CD4-positive, alpha-beta T cell treated with Interleukin-4 for 4 hours (primary cell): ENCODE results near the gene ZEB2.

Experiments
- DNase-seq: peaks from one replicate; pipeline ENCODE4 v3.0.0-alpha.2; 2020

The ZEB2 gene

GRCh38 chr2:144414324-144414845, 105.5 kb downstream of the ZEB2 start:
- DNase-seq = peak; percentile 10

DNA sequence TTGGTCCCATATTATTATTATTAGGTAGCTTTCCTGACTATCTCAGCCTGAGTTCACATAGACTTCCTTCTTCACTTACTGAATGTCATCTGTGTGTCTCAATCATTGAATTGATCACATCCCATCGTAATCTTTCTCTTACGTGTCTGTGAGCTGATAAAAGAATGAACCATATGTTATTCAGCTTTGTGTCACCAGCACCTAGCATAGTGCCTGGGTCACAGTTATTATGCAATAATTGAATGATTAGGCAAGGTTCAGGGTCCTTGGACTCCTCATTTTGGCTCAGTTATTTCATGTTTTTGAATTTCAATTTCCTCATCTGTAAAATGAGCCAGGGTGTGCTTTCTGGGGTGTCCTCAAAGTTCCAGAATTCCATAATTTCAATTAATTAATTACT, 107.2 kb downstream of the ZEB2 start:
- no peak for DNase-seq

DNA sequence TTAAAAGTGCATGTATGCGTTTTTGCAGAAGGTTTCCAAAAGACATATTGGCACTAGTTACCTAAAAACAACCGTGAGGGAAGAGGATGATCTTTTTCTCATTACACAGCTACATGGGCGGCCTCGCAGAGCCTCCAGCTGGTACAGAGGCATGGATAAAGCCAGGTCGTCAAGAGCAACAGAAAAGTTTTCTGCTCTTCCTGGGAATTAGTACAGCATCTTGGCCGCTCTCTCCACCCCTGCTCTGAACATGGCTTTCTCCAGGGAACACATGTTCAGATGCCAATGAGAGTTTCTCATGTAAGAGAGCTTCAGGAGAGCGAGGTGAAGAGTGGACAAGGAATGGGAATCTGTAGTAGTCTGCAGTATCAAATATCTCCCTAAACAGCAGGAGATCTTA, 108.4 kb downstream of the ZEB2 start:
- no peak for DNase-seq

DNA sequence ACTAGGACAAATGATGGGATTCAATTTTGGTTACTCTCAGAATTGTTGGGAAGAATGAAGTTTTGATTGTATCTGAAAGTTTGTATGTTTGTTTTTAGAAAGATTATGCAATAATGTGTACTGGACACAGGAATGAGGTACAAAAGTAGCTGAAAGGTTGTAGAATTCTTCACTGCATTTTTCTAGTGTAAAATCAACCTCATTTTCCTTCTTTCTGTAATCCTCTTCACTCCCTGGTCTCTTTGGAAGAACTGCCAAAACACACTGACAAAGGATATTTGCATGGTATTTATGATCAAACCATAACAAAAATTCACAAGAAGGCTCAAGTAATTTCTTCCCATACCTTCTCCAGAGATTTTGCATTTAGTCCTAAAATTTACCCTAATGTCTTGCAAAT, 110.7 kb downstream of the ZEB2 start:
- no peak for DNase-seq

GRCh38 chr2:144407262-144407661, 112.7 kb downstream of the ZEB2 start:
- DNase-seq = no peak

GRCh38 chr2:144405982-144406788, 113.7 kb downstream of the ZEB2 start:
- DNase-seq = no peak

- no peak for DNase-seq
These were observed 114.6 kb downstream of the ZEB2 start for GRCh38 chr2:144405321-144405720.

DNA sequence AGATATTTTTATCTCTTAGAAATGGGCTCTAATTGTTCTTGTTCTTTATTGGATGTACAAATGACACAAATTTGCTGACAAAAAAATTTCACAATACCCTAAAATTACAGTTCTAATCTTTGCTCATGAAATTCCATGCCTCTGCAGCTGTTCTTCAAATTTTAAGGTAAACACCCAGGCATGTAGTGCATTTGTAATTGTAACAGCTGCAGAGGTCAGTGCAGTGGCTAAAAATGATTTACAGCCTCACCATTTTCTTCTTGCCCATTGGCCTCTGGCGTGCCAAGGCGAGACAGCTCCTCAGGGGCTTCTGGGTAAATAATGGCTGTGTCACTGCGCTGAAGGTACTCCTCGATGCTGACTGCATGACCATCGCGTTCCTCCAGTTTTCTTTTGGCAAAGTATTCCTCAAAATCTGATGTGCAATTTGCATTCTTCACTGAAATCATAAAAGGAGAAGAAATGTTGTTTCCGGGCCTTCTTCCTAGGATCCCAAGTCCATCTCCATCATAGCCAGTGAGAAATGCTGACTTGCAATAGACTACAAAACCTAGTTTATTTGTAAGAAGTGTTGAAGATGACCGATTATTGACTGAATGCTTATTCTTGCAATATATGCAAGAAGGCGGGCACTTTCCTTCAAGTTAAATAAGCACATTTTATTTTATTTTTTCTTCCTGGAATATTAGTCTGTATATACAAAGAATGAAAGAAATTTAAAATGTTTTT, 115.2 kb downstream of the ZEB2 start:
- no peak for DNase-seq

GRCh38 chr2:144403933-144404332, 116.0 kb downstream of the ZEB2 start:
- no peak for DNase-seq

DNA sequence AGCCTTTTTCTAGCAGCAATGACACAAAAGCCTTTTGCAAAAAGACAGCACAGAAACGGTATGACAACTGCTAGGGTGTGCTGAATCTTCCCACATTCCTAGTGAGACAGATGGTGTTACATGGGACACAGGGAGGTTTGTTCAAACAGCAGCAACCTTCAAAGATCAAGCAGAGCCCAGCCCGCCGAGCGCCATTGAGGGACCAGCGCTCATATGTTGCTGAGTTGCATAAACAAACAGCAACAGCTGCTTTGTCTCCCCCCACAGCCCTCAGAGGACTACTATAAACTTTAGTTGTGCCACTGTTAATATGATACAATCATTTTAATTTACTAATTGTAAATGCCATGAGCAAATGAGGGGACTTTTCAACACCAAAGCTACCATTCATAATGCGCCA, 117.7 kb downstream of the ZEB2 start:
- no peak for DNase-seq

- no peak for DNase-seq
These were observed 118.9 kb downstream of the ZEB2 start for GRCh38 chr2:144401036-144401435.

DNA sequence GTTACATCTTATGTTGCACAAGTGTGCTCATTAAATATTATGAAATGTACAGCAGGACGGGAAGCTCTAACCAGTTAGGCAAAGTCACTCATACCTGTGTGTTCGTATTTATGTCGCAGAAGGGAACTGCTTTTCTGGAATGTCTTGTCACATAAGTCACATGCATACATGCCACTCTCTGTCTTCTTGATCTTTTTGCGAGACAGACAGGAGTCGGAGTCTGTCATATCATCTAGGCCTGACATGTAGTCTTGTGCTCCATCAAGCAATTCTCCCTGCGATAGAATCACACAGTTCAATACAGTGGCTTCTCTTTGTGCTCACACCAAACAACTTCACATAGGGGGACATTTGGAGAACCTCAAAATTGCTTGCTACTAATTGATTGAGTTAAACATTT, 123.6 kb downstream of the ZEB2 start:
- no peak for DNase-seq

GRCh38 chr2:144390424-144391020, 129.4 kb downstream of the ZEB2 start:
- no peak for DNase-seq

- no peak for DNase-seq
These were observed 130.0 kb downstream of the ZEB2 start for GRCh38 chr2:144389930-144390311.

DNA sequence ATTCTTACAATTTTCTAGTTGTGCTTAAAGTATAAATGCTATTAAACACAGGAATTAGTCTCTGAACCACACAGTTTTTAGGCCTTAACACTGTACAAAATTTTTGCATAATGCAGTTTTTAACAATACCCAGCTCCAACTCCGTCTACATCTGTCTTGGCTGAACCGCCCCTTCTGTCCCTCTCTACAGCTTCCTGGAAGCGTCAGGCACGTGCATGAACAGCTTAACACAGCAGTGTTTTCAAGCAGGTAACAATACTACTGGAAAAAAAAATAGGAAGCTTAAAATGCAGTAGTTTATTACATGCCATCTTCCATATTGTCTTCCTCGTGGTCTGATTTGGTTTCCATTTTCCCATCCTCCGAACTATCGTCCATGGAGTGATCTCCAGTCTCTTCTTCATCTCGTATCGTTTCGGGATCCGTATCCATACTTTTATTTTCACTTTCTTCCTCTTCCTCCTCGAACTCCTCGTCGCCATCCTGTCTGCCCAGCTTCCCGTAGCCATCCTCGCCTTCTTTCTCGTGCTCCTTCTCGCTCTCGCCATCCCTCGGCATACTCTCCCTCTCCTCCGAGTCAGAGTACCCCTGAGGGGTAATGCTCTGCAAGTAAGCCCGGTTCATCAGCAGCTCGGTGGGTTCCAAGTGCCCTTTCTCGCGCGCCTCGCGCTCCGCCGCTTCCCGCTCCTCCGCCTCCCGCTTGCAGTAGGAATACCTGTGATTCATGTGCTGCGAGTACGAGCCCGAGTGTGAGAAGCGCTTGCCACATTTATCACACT, 130.6 kb downstream of the ZEB2 start:
- no peak for DNase-seq

GRCh38 chr2:144385381-144385780, 134.5 kb downstream of the ZEB2 start:
- no peak for DNase-seq

DNA sequence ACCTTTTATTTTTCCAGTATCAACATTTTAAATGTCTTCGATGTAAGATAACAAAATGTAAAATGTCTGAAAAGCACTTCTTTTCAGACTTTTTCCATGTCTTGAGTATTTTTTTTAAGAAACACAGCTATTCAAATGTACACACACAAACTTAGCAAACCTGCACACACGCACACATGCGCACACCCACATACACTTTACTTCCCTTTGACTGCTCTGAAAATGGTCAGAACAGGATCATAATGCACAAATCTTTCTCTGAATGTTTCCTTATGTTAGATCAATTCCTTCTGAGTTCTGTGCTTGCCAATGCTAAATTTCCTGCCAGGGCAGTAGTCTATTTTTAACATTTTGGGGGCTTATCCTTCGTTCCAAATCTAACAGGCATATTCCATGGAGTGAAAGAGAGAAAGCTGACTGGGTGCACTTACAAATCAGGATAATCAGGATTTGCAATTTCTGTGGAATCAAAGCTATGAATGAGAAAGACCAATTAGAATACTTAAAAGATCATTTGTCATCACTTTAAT, 136.3 kb downstream of the ZEB2 start:
- DNase-seq = no peak

DNA sequence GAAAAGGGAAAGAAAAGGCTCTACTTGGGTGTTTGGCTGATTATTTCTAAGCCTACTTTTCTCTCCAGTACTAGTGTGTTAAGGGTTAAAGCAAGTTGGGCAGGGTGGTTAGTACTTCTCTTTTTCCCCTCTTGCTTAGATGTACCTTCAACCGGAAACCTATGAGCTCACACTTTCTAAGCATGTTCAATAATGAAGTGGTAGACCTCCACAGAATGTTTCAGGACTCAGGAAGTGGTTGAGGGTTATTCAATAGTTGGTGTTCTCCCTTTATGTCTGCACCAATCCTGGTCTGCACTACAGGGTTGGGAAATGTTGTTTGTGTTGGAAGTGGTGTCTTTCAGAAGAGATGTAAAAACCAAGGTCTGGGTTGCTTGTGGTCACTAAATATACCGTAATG, 137.1 kb downstream of the ZEB2 start:
- peak; percentile 53 for DNase-seq

DNA sequence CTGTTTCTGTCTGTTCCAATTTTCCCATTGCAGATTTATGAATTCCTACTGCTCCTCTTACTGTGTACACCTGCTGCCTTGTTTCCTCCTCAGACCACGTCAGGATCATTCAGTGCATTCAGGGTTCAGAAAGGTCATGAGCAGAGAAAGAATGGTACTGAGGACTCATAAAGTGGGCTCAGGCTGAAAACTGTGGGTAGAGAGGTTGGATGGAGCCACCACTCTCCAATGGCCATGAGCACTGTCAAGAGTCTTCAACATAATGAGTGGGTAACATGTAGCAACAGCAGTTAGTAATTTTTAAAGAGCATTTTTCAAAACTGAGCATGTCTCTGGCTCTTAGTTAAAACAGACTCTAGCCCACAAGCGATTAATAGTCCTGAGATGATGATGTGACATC, 138.2 kb downstream of the ZEB2 start:
- no peak for DNase-seq

- DNase-seq = no peak
These were observed 140.0 kb downstream of the ZEB2 start for GRCh38 chr2:144379851-144380311.

DNA sequence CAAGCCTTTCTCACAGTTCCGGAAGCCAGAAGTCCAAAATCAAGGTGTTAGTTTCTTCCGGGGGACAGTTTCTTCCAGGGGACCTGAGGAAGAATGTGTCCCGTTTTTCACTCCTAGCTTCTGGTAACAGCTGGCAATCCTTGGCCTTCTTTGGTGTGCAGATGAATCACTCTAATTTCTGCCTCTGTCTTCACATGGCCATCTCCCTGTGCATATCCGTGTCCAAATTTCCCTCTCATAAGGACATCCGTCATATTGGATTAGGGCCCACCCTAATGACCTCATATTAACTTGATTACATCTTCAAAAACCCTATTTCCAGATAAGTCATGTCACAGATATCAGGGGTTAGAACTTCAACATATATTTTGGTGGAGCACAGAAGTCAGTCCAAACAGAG, 141.4 kb downstream of the ZEB2 start:
- no peak for DNase-seq

DNA sequence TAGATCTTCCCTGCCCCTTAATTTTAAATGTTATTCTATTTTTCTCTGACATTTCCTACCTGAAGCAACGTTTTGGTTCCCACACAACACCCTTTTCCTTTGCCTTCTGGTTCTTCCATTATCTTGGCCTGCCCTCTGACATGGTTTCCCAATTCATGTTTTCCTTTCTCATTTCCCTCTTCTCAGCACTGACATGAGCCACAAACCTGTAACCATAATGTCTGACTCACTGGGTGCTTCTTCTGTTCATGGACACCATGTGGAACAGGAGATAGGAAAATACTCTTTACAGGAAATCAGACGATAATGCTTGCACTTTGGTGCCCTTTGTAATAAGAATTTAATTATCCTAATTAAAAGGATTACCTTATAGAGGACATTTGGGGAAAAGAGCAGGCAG, 142.0 kb downstream of the ZEB2 start:
- no peak for DNase-seq

DNA sequence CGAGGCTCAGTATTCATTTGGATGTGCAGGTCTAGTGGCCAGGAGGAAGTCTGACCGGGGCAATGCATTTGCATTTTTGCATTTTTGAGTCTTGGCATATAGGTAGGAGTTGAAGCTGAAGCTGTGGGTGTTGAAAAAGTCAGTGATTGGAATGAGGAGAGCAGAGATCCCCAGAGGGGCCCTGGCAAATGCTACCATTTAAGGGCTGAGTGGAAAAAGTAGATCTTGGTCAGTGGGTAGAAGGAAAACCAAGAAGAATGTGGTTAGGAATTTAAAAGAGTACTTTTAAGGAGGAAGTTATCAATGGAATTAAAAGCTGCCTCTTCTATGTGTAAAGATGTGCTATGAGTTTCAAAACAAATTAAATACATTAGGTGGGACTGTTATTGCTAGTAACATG, 143.0 kb downstream of the ZEB2 start:
- DNase-seq = no peak
